HL-60 (cell line): ENCODE results near the gene ADAMTS14.

ENCODE experiments used
- GABPA ChIP-seq: IDR thresholded peaks from 2 replicates; pipeline ENCODE4 v1.6.1; 2012; ENCODE audit warnings: low read depth
- POLR2AphosphoS5 ChIP-seq: IDR thresholded peaks from 2 replicates; pipeline ENCODE4 v1.6.1; 2012; ENCODE audit warnings: low read depth
- TF ChIP-seq, protein P1 (sequence below): IDR thresholded peaks from one replicate; pipeline ENCODE4 v1.5.1; 2011; ENCODE audit warnings: low read length, control low read depth, inconsistent platforms; ENCODE audit not compliant: insufficient read depth
- TF ChIP-seq, protein P2 (sequence below): IDR thresholded peaks from 2 replicates; pipeline ENCODE4 v1.6.1; 2012; ENCODE audit warnings: low read depth; ENCODE audit not compliant: insufficient replicate concordance

DNA sequence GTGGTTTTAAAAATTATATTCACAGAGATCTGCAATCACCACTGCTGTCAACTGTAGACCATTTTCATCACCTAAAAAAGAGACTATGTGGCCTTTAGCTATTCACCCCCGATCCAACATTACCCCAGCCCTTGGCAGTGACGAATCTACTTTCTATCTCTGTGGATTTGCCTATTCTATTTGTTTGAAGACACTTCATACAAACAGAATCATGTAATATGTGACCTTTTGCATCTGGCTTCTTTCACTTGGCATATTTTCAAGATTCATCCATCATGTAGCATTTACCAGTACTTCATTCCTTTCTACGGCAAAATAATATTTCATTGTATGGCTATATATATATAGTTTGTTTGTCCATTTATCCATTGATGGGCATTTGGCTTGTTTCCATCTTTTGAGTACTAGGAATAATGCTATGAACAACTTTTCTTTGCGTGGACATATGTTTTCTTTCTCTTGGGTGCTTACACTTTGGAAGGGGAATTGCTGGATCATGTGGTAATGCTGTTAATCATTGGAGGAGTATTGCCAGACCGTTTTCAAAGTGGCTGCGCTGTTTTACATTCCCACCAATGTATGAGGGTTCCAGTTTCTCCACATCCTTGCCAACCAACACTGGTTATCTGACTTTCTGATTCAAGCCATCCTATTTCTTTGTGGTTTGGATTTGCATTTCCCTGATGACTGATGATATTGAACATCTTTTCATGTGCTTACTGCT is 22.3 kb downstream of the ADAMTS14 start:
- TF ChIP-seq, protein P1, sequence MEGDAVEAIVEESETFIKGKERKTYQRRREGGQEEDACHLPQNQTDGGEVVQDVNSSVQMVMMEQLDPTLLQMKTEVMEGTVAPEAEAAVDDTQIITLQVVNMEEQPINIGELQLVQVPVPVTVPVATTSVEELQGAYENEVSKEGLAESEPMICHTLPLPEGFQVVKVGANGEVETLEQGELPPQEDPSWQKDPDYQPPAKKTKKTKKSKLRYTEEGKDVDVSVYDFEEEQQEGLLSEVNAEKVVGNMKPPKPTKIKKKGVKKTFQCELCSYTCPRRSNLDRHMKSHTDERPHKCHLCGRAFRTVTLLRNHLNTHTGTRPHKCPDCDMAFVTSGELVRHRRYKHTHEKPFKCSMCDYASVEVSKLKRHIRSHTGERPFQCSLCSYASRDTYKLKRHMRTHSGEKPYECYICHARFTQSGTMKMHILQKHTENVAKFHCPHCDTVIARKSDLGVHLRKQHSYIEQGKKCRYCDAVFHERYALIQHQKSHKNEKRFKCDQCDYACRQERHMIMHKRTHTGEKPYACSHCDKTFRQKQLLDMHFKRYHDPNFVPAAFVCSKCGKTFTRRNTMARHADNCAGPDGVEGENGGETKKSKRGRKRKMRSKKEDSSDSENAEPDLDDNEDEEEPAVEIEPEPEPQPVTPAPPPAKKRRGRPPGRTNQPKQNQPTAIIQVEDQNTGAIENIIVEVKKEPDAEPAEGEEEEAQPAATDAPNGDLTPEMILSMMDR = no peak
- TF ChIP-seq POLR2AphosphoS5 (no peak), GABPA (no peak)
- TF ChIP-seq, protein P2, sequence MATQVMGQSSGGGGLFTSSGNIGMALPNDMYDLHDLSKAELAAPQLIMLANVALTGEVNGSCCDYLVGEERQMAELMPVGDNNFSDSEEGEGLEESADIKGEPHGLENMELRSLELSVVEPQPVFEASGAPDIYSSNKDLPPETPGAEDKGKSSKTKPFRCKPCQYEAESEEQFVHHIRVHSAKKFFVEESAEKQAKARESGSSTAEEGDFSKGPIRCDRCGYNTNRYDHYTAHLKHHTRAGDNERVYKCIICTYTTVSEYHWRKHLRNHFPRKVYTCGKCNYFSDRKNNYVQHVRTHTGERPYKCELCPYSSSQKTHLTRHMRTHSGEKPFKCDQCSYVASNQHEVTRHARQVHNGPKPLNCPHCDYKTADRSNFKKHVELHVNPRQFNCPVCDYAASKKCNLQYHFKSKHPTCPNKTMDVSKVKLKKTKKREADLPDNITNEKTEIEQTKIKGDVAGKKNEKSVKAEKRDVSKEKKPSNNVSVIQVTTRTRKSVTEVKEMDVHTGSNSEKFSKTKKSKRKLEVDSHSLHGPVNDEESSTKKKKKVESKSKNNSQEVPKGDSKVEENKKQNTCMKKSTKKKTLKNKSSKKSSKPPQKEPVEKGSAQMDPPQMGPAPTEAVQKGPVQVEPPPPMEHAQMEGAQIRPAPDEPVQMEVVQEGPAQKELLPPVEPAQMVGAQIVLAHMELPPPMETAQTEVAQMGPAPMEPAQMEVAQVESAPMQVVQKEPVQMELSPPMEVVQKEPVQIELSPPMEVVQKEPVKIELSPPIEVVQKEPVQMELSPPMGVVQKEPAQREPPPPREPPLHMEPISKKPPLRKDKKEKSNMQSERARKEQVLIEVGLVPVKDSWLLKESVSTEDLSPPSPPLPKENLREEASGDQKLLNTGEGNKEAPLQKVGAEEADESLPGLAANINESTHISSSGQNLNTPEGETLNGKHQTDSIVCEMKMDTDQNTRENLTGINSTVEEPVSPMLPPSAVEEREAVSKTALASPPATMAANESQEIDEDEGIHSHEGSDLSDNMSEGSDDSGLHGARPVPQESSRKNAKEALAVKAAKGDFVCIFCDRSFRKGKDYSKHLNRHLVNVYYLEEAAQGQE = no peak
